ENCODE measurements around the gene ACACA. TPM values are rescaled to one million over a fixed set of nuclear protein-coding genes. Genes with fewer than 3 reads are reported as not detected.

ACACA gene
- total and polyA plus RNA-seq, 2 donors (not counting 3 experiments of a cell fraction or from before 2014, with no cell fraction given) = 55.3 to 124 TPM

DNA sequence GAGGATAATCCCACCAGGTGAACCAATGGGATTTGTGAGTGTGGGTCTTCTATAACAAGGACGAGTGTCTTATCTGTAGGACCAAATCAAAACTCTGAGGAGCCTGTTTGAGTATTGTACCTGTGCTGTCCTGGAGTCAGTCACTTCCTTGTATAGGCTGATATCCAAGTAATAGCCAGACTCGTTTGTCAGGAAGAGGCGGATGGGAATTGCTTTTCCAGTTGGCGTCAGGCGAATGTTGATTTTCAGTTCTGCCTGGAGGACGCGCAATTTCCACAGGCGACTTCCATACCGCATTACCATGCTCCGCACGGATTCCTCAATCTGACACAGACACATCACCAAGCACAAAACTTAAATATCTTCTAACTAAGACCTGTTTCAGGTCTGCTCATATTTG is 218.5 kb downstream of the ACACA start:
- BruUV-seq (replicated peaks) = no TSS peak
- Histone ChIP-seq H3K9me3 (replicated peaks; ENCODE audit: control insufficient read depth, insufficient read depth, low read length) (no peaks in the 10 kb centered on the region), H3K27me3 (ENCODE audit: control insufficient read depth in 2 of 2, insufficient read depth in 2 of 2, low read length in 2 of 2) (no peaks in the 10 kb centered on the region), H3K4me2 (ENCODE audit: insufficient read depth, low read length) (no peak overlapping the region), H3K79me2 (ENCODE audit: control insufficient read depth, insufficient read depth, low read length) (no peaks in the 10 kb centered on the region), H2AFZ (ENCODE audit: low read depth, low read length) (no peak overlapping the region), H3K9me1 (replicated peaks; ENCODE audit: control insufficient read depth, extremely low read depth, insufficient read depth, low read length) (no peaks in the 10 kb centered on the region), H3K4me1 (ENCODE audit: control insufficient read depth, extremely low read depth, insufficient read depth, low read length) (peaks cover 12% of the 10 kb centered on the region), H3K27ac (ENCODE audit: insufficient read depth, low read depth, low read length) (no peak overlapping the region), H3K36me3 (ENCODE audit: control insufficient read depth in 2 of 2, extremely low read depth in 1 of 2, insufficient read depth in 2 of 2, low read length in 2 of 2) (peaks cover 2 to 17% of the 10 kb centered on the region in 2 experiments), H3K9ac (replicated peaks; ENCODE audit: extremely low read depth, insufficient read depth, low read length) (no peak overlapping the region), H4K20me1 (replicated peaks; ENCODE audit: control insufficient read depth, extremely low read depth, insufficient read depth, low read length) (no peaks in the 10 kb centered on the region), H3K4me3 (replicated peaks in 1 of 3; ENCODE audit: insufficient read depth in 1 of 3, low read depth in 1 of 3, low read length in 3 of 3) (no peak overlapping the region)
- dilution Hi-C loops (cut with MboI; ENCODE audit: extremely low pct_ligation_motif_present, low sequenced_read_pairs) = no loop called here
- DNase-seq (ENCODE audit: low read depth, low spot score) = no peak
- CTCF ChIA-PET = interaction anchor here (0.9 to 1.9 kb wide), 5 partner anchors 8 to 1368 kb away, joined by 3 to 8 read pairs (median 5); no protein-coding TSS in a partner anchor
- intact Hi-C loops (cut with micrococcal nuclease) = no loop called here
- TF ChIP-seq, protein P1, sequence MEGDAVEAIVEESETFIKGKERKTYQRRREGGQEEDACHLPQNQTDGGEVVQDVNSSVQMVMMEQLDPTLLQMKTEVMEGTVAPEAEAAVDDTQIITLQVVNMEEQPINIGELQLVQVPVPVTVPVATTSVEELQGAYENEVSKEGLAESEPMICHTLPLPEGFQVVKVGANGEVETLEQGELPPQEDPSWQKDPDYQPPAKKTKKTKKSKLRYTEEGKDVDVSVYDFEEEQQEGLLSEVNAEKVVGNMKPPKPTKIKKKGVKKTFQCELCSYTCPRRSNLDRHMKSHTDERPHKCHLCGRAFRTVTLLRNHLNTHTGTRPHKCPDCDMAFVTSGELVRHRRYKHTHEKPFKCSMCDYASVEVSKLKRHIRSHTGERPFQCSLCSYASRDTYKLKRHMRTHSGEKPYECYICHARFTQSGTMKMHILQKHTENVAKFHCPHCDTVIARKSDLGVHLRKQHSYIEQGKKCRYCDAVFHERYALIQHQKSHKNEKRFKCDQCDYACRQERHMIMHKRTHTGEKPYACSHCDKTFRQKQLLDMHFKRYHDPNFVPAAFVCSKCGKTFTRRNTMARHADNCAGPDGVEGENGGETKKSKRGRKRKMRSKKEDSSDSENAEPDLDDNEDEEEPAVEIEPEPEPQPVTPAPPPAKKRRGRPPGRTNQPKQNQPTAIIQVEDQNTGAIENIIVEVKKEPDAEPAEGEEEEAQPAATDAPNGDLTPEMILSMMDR (IDR thresholded peaks at IDR 0.05; ENCODE audit: extremely low read depth in 1 of 2, insufficient read depth in 1 of 2, low read depth in 1 of 2, low read length in 2 of 2) = no peak
- TF ChIP-seq, protein P2, sequence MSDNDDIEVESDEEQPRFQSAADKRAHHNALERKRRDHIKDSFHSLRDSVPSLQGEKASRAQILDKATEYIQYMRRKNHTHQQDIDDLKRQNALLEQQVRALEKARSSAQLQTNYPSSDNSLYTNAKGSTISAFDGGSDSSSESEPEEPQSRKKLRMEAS (IDR thresholded peaks at IDR 0.05; ENCODE audit: insufficient read depth, insufficient read length) = no peak
- TF ChIP-seq EZH2 (IDR thresholded peaks at IDR 0.05; ENCODE audit: borderline replicate concordance, low read depth, low read length, severe bottlenecking) (no peak), MYC (IDR thresholded peaks at IDR 0.05; ENCODE audit: low read depth, low read length) (no peak), POLR2A (IDR thresholded peaks at IDR 0.05; ENCODE audit: low read depth, low read length) (no peak), POLR2AphosphoS5 (IDR thresholded peaks at IDR 0.05; ENCODE audit: insufficient read depth, low read depth, low read length) (no peak), JUN (IDR thresholded peaks at IDR 0.05; ENCODE audit: borderline replicate concordance, insufficient read depth, insufficient read length, low read depth) (no peak), FOS (IDR thresholded peaks at IDR 0.05; ENCODE audit: borderline replicate concordance, insufficient read depth, low read length) (no peak), GATA2 (IDR thresholded peaks at IDR 0.05; ENCODE audit: insufficient read depth, insufficient read length, low read depth, low read length) (no peak)
- POLR2A ChIA-PET = no interaction called here
- FAIRE-seq = no peak

Data from endothelial cell of umbilical vein (primary cell).